Neural cell (in vitro differentiated cells): Measurements from ENCODE around the gene ANK2.

Source experiments
- EP300 ChIP-seq: fragments of 450-650 bp; conservative IDR thresholded peaks from 2 replicates; pipeline ENCODE4 v1.6.1; 2014; ENCODE audit warnings: antibody characterized with exemption, mild to moderate bottlenecking, moderate library complexity; ENCODE audit not compliant: poor library complexity, severe bottlenecking
- EZH2 ChIP-seq: fragments of 200-600, 300-800 bp; shearing (Covaris generic), sonication (generic); IDR thresholded peaks from 2 replicates; pipeline ENCODE4 v1.6.1; 2014; ENCODE audit warnings: antibody characterized with exemption, low read length, borderline replicate concordance, mild to moderate bottlenecking; ENCODE audit not compliant: insufficient read depth, poor library complexity, severe bottlenecking
- TF ChIP-seq, protein P1 (sequence below): fragments of 450-650 bp; IDR thresholded peaks from 2 replicates; pipeline ENCODE4 v1.5.1; 2014; ENCODE audit warnings: antibody characterized with exemption, mild to moderate bottlenecking, moderate library complexity; ENCODE audit not compliant: poor library complexity, severe bottlenecking

DNA sequence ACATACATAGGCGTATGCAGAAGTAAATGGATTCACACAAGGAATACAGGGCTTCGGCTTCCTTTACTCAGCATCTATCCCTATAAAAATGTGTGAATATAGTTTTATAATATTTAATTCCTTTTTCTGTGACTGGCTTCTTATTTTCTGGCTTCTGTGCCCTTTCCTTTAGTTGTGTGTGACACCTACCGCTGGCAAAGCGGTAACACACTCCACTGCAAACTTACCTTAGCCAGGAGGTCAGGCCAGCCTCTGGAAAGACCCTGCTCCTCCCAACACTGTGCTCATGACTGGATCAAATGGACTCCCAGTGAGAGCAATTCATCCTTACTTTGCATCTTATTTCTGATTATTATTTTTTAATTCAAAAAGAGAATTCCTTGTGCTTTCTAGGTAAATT is 244.2 kb downstream of the ANK2 start:
- TF ChIP-seq, protein P1, sequence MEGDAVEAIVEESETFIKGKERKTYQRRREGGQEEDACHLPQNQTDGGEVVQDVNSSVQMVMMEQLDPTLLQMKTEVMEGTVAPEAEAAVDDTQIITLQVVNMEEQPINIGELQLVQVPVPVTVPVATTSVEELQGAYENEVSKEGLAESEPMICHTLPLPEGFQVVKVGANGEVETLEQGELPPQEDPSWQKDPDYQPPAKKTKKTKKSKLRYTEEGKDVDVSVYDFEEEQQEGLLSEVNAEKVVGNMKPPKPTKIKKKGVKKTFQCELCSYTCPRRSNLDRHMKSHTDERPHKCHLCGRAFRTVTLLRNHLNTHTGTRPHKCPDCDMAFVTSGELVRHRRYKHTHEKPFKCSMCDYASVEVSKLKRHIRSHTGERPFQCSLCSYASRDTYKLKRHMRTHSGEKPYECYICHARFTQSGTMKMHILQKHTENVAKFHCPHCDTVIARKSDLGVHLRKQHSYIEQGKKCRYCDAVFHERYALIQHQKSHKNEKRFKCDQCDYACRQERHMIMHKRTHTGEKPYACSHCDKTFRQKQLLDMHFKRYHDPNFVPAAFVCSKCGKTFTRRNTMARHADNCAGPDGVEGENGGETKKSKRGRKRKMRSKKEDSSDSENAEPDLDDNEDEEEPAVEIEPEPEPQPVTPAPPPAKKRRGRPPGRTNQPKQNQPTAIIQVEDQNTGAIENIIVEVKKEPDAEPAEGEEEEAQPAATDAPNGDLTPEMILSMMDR = no peak
- TF ChIP-seq EZH2 = no peak
- no peak for TF ChIP-seq EP300
